ENCODE results near the gene OLFML1. TPM values are rescaled to one million over a fixed set of nuclear protein-coding genes. Genes with fewer than 3 reads are reported as not detected.

OLFML1 gene
- total RNA-seq, 1 donor from 2014 or later, result not detected

DNA sequence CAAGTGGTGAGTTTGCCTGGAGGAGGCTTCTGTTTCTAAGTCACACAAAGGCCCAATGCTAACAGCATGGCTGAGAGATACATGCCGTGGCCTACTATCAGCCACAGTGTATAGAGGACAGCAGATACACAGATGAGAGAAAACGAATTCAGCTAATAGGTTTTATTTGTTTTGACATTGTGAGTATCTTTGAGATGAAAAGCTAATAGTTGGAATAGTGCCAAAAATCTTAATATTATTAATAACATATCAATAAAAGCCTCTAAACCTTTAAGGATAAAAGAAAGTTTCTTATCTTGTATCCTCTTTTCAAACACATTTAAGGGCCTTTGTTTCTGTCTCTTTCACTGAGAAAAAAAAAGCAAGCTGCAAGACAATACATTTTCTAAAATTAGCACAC, 30.5 kb upstream of the OLFML1 start:
- Mint-ChIP-seq H3K27me3 (ENCODE audit: unreplicated experiment) (no peaks in the 10 kb centered on the region), H3K36me3 (ENCODE audit: unreplicated experiment) (peaks cover 4% of the 10 kb centered on the region), H3K27ac (ENCODE audit: unreplicated experiment) (no peak overlapping the region), H3K4me3 (ENCODE audit: unreplicated experiment) (no peak overlapping the region), H3K9me3 (ENCODE audit: unreplicated experiment) (no peaks in the 10 kb centered on the region), H3K4me1 (ENCODE audit: low read depth, unreplicated experiment) (peaks cover 5% of the 10 kb centered on the region)
- TF ChIP-seq, protein P1, sequence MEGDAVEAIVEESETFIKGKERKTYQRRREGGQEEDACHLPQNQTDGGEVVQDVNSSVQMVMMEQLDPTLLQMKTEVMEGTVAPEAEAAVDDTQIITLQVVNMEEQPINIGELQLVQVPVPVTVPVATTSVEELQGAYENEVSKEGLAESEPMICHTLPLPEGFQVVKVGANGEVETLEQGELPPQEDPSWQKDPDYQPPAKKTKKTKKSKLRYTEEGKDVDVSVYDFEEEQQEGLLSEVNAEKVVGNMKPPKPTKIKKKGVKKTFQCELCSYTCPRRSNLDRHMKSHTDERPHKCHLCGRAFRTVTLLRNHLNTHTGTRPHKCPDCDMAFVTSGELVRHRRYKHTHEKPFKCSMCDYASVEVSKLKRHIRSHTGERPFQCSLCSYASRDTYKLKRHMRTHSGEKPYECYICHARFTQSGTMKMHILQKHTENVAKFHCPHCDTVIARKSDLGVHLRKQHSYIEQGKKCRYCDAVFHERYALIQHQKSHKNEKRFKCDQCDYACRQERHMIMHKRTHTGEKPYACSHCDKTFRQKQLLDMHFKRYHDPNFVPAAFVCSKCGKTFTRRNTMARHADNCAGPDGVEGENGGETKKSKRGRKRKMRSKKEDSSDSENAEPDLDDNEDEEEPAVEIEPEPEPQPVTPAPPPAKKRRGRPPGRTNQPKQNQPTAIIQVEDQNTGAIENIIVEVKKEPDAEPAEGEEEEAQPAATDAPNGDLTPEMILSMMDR (IDR thresholded peaks at IDR 0.05; ENCODE audit: partially characterized antibody, unreplicated experiment), result no peak
- DNase-seq, result no peak

DNA sequence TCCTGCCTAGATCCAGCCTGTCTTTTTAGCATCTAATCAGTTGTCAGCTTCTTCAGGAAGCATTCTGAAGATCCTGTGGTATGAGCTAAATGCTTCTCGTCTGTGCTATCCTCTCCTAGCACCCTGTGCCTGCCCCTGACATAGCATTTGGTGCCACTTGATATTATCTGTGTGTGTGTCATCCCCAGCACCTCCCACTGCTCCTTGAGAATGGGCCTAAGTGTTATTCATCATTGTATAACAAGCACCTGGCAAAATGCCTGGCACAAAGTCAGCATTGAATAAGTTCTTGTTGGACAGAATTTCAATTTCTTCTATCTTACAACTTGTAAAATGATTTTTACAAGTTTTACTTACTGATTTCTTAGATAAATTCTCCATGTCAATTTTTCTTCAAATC, 28.1 kb upstream of the OLFML1 start:
- no peak overlapping the region for H3K4me3 Mint-ChIP-seq (ENCODE audit: unreplicated experiment)
- no peak overlapping the region for H3K27ac Mint-ChIP-seq (ENCODE audit: unreplicated experiment)
- TF ChIP-seq, protein P1 (IDR thresholded peaks at IDR 0.05; ENCODE audit: partially characterized antibody, unreplicated experiment), result no peak
- H3K9me3 Mint-ChIP-seq (ENCODE audit: unreplicated experiment), result no peaks in the 10 kb centered on the region
- no peaks in the 10 kb centered on the region for H3K4me1 Mint-ChIP-seq (ENCODE audit: low read depth, unreplicated experiment)
- H3K36me3 Mint-ChIP-seq (ENCODE audit: unreplicated experiment), result peaks cover 4% of the 10 kb centered on the region
- no peaks in the 10 kb centered on the region for H3K27me3 Mint-ChIP-seq (ENCODE audit: unreplicated experiment)
- DNase-seq, result no peak

DNA sequence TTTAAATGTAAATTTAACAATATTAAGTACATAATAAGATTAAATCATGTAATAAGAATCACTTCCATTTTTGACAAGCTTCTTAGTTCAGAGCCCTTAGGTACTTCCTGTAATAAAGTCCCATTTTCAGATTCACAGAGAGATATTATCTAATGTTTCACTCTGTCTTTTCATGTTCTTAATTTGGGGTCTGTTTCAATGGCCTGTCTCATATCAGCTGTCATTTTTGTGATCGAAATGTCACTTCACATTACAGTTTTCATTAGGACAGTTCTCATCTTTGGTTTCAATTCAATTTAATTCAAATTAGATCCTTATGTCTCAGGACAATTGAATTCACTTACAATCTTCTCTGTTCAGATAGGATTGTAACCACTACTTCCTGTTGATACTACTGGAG, 22.6 kb upstream of the OLFML1 start:
- no peaks in the 10 kb centered on the region for H3K36me3 Mint-ChIP-seq (ENCODE audit: unreplicated experiment)
- no peaks in the 10 kb centered on the region for H3K27me3 Mint-ChIP-seq (ENCODE audit: unreplicated experiment)
- TF ChIP-seq, protein P1 (IDR thresholded peaks at IDR 0.05; ENCODE audit: partially characterized antibody, unreplicated experiment), result no peak
- H3K9me3 Mint-ChIP-seq (ENCODE audit: unreplicated experiment), result no peaks in the 10 kb centered on the region
- no peak overlapping the region for H3K27ac Mint-ChIP-seq (ENCODE audit: unreplicated experiment)
- DNase-seq, result no peak
- no peak overlapping the region for H3K4me3 Mint-ChIP-seq (ENCODE audit: unreplicated experiment)
- no peaks in the 10 kb centered on the region for H3K4me1 Mint-ChIP-seq (ENCODE audit: low read depth, unreplicated experiment)

DNA sequence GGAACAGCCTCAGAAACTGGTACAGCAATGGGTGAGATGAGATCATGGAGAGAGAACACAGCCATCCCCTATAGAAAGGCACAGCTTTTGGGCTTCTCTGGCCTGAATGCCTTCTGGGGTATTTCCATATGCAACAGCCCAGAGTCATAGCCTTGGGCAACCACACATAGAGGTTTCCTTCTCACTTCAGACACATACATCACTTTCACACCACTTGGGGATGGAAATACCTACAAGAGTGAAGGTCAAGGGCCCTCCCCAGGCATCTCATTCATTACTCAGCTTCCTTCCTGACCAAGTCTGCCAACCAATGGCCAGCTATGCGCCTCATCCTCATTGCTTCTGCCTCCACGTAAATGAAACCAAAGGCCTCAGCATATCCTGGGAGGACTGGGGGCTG, 17.7 kb upstream of the OLFML1 start:
- Mint-ChIP-seq H3K4me1 (ENCODE audit: low read depth, unreplicated experiment) (no peaks in the 10 kb centered on the region), H3K27ac (ENCODE audit: unreplicated experiment) (no peak overlapping the region), H3K27me3 (ENCODE audit: unreplicated experiment) (no peaks in the 10 kb centered on the region), H3K9me3 (ENCODE audit: unreplicated experiment) (no peaks in the 10 kb centered on the region), H3K4me3 (ENCODE audit: unreplicated experiment) (no peak overlapping the region), H3K36me3 (ENCODE audit: unreplicated experiment) (no peaks in the 10 kb centered on the region)
- TF ChIP-seq, protein P1 (IDR thresholded peaks at IDR 0.05; ENCODE audit: partially characterized antibody, unreplicated experiment), result no peak
- no peak for DNase-seq

DNA sequence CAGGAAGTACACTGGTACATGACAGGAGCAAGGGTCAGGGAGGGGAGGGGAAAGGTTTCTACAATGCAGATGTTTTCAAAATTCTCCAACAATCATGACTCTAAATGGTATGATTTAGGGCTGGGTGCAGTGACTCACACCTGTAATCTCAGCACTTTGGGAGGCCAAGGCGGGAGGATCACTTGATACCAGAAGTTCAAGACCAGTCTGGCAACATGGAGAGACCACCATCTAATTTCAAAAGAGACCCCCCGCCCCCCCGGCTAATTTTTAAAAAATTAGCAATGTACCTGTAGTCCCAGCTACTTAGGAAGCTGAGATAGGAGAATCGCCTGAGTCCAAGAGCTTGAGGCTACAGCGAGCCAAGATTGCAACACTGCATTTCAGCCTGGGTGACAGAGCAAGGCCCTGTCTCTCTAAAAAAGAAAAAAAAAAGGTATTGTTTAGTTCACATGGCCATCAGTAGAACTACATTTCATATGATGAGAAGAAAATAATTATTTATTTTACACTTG, 15.9 kb upstream of the OLFML1 start:
- H3K27me3 Mint-ChIP-seq (ENCODE audit: unreplicated experiment), result no peaks in the 10 kb centered on the region
- DNase-seq, result no peak
- no peak overlapping the region for H3K27ac Mint-ChIP-seq (ENCODE audit: unreplicated experiment)
- no peaks in the 10 kb centered on the region for H3K4me1 Mint-ChIP-seq (ENCODE audit: low read depth, unreplicated experiment)
- TF ChIP-seq, protein P1 (IDR thresholded peaks at IDR 0.05; ENCODE audit: partially characterized antibody, unreplicated experiment), result no peak
- no peak overlapping the region for H3K4me3 Mint-ChIP-seq (ENCODE audit: unreplicated experiment)
- no peaks in the 10 kb centered on the region for H3K36me3 Mint-ChIP-seq (ENCODE audit: unreplicated experiment)
- H3K9me3 Mint-ChIP-seq (ENCODE audit: unreplicated experiment), result peaks cover 2% of the 10 kb centered on the region

All from glutamatergic neuron (in vitro differentiated cells).